NCI-H2196 (cell line): ENCODE data around the gene SH3BP4.

Source experiments
- DNase-seq: peaks from one replicate; lab custom pipeline; 2025; ENCODE audit not compliant: unreplicated experiment; lab: John Stamatoyannopoulos, UW

SH3BP4 gene

DNA sequence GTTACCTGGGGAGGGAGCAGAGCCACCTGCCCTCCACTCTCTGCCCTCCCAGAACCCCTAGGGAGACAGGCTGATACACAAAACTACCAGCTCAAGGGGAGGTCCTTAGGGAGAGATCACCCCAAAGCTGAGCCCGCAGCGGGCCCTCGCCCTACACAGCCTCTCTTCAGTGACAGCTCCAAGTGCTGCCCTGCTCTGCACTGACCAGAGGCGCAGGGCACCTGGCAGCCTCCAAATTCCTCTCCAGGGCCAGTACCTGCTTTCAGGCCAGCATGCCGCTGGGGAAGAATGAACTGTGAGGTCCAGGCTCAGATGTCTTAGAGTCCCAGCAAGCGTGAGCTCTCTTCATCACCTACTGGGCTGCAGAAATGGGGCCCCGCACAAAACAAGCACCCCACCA lies 11.3 kb upstream of the SH3BP4 start:
- DNase-seq: no peak

DNA sequence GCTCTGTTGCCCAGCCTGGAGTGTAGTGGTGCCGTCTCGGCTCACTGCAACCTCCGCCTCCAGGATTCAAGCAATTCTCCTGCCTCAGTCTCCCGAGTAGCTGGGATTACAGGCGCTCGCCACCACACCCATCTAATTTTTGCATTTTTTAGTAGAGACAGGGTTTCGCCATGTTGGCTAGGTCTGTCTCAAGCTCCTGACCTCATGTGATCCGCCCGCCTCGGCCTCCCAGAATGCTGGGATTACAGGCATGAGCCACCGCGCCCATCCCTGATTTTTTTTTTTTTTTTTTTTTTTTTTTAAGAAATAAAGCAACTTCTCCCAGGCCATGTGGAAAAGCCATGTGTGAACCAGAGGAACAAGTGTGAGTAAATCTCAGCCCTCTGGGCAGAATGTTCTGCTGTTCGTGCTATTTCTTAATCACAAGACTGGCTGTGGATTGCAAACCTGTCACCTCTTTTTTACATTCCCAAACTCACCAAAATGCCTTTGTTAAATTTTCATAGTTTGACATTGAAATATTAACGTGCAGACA lies 6.4 kb upstream of the SH3BP4 start:
- DNase-seq: no peak

GRCh38 chr2:234947556-234947955 lies 4.3 kb upstream of the SH3BP4 start:
- no peak for DNase-seq

DNA sequence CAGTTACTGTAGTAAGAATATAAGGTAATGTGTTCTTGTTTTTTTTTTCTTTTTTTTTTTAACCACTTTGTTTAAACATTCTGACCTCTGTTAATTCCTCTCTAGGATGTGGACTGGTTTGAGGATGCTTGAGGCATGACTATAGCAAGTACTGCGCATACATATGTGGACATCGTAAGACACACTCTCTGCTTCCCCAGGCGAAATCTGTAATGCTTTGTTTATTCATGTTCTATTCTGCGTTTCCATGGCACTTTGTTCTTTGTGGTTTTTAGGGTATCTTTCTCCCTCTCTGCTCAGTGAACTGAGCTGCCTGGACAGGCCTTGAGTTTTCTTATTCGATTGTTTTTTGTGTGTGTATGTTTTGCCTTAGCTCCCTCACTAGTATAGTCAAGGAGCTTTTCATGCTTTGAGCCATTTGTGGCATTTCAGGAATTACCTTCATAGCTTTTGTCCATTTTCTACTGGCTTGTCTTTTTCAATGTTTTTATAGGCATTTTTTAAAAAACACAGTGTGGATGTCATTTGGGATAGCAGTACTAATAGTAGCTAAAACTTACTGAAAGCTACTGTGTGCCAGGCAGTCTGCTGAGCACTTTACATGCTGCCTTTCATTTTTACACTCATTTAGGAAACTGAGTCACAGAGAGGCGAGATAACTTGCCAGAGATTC lies 1.9 kb upstream of the SH3BP4 start:
- DNase-seq: no peak

DNA sequence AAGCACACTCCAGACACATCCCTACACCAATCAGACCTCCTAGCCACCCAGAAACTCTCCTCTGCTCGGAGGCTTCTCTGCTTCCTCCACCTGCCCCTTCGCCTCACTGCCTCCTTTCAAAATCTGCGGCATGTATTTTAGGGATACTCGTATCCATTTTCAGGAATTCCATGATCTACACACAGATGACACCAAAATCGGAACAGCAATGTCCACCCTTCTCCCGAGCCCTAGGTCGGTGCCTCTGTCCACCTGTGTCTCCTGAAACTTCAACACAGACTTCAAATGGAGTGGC lies 1.4 kb upstream of the SH3BP4 start:
- no peak for DNase-seq

- DNase-seq: no peak
These were observed 820 bp upstream of the SH3BP4 start for GRCh38 chr2:234950730-234951663.

DNA sequence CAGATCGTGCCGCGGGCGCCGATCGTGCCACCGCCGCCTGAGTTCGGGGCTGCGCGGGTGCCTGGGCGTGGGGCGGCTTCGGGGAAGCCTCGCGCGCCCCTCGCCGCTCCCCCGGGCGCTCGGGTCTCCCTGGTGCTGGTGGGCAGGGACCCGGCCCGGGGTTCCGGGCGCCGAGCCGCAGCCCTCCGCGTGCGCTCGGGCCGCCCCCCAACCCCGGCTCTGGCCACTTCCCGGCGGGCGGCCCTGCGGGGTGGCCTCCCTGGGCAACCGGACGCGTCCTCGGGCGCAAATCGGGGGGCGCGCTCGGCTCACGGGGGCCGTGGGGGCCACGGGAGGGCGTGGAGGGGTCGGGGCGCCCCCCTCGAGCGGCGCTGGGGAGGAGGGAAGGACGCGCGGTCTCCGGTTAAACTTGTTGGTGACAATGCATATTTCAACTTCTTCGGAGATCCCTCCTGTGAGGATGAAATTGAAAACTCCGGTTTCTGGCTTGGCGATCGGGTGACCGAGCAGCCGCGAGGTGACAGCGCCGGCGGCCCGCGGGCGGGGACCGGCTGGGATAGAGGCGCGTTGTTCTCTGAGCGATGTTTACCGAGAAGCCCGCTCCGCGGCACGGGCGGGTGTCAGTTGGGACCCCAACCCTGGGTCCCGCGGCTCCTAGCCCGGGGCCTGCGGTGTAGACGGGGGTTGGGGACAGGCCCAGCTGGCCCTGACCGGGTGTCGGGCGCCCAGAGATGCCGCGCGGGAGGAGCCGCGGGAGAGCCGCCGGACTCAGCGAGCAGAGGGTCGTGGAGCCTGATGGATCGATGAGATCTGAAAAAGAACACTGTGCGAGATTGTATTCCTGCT lies 676 bp downstream of the SH3BP4 start:
- DNase-seq: no peak

DNA sequence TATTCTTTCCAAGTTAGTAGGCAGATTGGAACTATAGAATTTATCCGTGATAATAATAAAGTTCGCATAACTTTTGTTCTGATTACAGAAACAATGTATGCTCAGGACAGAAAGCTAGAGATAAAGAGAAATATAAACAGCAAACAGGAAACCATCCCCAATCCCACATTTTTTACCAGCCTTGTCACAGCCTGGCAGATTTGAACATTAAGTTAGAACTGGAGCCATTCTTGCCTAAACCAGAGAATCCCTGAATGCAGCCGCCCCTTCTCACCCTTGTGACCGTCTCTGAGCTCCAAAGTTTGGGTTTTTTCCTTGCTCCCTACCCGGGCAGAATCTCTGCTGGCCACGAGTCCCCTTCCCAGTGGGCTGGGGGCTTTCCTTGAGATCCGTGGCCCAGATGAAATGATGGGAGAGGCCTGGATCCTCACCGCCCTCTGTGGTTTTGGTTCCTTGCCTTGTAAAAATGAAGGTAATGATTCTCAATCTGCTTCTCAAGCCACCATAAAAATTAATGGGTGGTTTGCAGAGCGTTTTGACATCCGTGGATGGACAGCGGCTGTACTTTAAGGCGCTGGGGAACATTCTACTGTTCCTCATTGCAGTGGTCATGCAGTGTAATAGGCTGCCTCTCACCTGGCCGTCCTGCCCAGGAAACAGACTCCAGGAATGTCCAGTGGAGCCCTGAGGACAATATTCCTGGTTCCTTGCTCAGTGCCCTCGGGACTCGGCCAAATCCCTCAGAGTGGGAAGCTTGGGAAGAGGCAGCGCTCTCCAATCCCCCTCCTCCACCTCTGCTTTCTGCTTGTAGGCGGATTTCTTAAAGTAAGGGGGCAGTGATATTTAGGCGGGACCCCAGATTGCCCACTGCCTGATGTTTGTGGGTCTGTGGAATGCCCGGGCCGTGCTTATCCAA lies 1.6 kb downstream of the SH3BP4 start:
- DNase-seq: no peak

GRCh38 chr2:234954551-234954992 lies 2.8 kb downstream of the SH3BP4 start:
- DNase-seq: no peak

- no peak for DNase-seq
These were observed 3.3 kb downstream of the SH3BP4 start for GRCh38 chr2:234955091-234955591.

GRCh38 chr2:234955971-234956509 lies 4.2 kb downstream of the SH3BP4 start:
- DNase-seq: no peak

GRCh38 chr2:234957834-234958135 lies 6.0 kb downstream of the SH3BP4 start:
- no peak for DNase-seq

GRCh38 chr2:234958311-234958710 lies 6.5 kb downstream of the SH3BP4 start:
- no peak for DNase-seq

- no peak for DNase-seq
These were observed 7.1 kb downstream of the SH3BP4 start for GRCh38 chr2:234958746-234959395.

- peak; percentile 22 for DNase-seq
These were observed 8.6 kb downstream of the SH3BP4 start for GRCh38 chr2:234960175-234961088.

GRCh38 chr2:234961784-234962183 lies 10.0 kb downstream of the SH3BP4 start:
- DNase-seq: no peak

- DNase-seq: peak; percentile 54
These were observed 12.2 kb downstream of the SH3BP4 start for GRCh38 chr2:234963773-234964615.
